ENCODE data around the gene MYOC. TPM values are rescaled to one million over a fixed set of nuclear protein-coding genes. Genes with fewer than 3 reads are reported as not detected.

The MYOC gene
- total RNA-seq, 1 donor from 2014 or later = not detected

DNA sequence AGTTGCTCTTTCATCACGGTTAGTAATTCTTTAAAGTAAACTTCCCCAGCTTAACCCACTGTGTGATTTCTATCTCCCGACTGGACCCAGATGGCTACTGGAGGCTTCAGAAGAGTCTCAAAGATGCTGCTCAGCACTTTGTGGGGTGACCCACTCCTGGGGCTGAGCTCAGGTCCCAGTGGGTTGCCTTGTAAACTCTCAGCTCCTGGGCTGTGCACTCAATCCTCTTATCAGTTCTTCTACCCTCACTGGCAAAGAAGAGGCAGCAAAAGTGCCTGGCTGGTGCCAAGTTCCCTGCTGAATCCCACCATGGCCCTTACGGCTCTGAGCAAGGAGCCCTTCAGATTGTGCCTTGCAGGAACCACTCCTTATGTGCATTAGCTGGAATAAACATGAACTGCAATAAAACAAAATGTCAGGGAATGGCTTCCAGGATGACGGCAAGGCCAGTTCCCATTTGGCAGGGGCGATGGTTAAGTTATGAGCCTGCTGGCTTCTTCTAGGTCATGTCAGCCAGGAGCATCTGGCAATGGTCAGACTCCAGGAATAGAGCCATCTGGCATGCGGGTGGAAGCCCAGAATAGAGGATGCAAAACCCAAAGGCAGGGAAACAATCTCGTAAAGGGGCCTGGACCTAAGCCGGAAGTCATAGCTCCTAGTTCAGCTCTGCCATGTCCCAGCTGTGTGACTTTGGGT lies 6.8 kb downstream of the MYOC start:
- peaks cover 5% of the 10 kb centered on the region for H3K4me1 Mint-ChIP-seq (ENCODE audit: low read depth)
- H3K27ac Mint-ChIP-seq (ENCODE audit: unreplicated experiment) = no peak overlapping the region
- H3K36me3 Mint-ChIP-seq (ENCODE audit: low read depth) = no peaks in the 10 kb centered on the region
- TF ChIP-seq, protein P1, sequence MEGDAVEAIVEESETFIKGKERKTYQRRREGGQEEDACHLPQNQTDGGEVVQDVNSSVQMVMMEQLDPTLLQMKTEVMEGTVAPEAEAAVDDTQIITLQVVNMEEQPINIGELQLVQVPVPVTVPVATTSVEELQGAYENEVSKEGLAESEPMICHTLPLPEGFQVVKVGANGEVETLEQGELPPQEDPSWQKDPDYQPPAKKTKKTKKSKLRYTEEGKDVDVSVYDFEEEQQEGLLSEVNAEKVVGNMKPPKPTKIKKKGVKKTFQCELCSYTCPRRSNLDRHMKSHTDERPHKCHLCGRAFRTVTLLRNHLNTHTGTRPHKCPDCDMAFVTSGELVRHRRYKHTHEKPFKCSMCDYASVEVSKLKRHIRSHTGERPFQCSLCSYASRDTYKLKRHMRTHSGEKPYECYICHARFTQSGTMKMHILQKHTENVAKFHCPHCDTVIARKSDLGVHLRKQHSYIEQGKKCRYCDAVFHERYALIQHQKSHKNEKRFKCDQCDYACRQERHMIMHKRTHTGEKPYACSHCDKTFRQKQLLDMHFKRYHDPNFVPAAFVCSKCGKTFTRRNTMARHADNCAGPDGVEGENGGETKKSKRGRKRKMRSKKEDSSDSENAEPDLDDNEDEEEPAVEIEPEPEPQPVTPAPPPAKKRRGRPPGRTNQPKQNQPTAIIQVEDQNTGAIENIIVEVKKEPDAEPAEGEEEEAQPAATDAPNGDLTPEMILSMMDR (IDR thresholded peaks at IDR 0.05) = no peak
- no peak for DNase-seq (ENCODE audit: low spot score)
- H3K9me3 Mint-ChIP-seq (ENCODE audit: low read depth) = no peaks in the 10 kb centered on the region
- peaks cover 6% of the 10 kb centered on the region for H3K27me3 Mint-ChIP-seq (ENCODE audit: low read depth)
- H3K4me3 Mint-ChIP-seq (ENCODE audit: unreplicated experiment) = no peak overlapping the region

- no peaks in the 10 kb centered on the region for H3K36me3 Mint-ChIP-seq (ENCODE audit: low read depth)
- peaks cover 5% of the 10 kb centered on the region for H3K4me1 Mint-ChIP-seq (ENCODE audit: low read depth)
- peak overlapping the region; percentile 17 for H3K4me3 Mint-ChIP-seq (ENCODE audit: unreplicated experiment)
- no peak overlapping the region for H3K27ac Mint-ChIP-seq (ENCODE audit: unreplicated experiment)
- TF ChIP-seq, protein P1 (IDR thresholded peaks at IDR 0.05) = peak; percentile 90
- DNase-seq (ENCODE audit: low spot score) = no peak
- H3K9me3 Mint-ChIP-seq (ENCODE audit: low read depth) = no peaks in the 10 kb centered on the region
- peaks cover 2% of the 10 kb centered on the region for H3K27me3 Mint-ChIP-seq (ENCODE audit: low read depth)
Measured at GRCh38 chr1:171644805-171645483, 7.5 kb downstream of the MYOC start.

GRCh38 chr1:171643156-171643555 lies 9.3 kb downstream of the MYOC start:
- H3K4me3 Mint-ChIP-seq (ENCODE audit: unreplicated experiment) = no peak overlapping the region
- H3K36me3 Mint-ChIP-seq (ENCODE audit: low read depth) = no peaks in the 10 kb centered on the region
- peaks cover 2% of the 10 kb centered on the region for H3K27me3 Mint-ChIP-seq (ENCODE audit: low read depth)
- peaks cover 5% of the 10 kb centered on the region for H3K4me1 Mint-ChIP-seq (ENCODE audit: low read depth)
- DNase-seq (ENCODE audit: low spot score) = no peak
- no peak overlapping the region for H3K27ac Mint-ChIP-seq (ENCODE audit: unreplicated experiment)
- H3K9me3 Mint-ChIP-seq (ENCODE audit: low read depth) = no peaks in the 10 kb centered on the region
- TF ChIP-seq, protein P1 (IDR thresholded peaks at IDR 0.05) = no peak

GRCh38 chr1:171642197-171642596 lies 10.3 kb downstream of the MYOC start:
- Mint-ChIP-seq H3K9me3 (ENCODE audit: low read depth) (no peaks in the 10 kb centered on the region), H3K27ac (ENCODE audit: unreplicated experiment) (no peak overlapping the region), H3K27me3 (ENCODE audit: low read depth) (peaks cover 2% of the 10 kb centered on the region), H3K36me3 (ENCODE audit: low read depth) (no peaks in the 10 kb centered on the region), H3K4me1 (ENCODE audit: low read depth) (peaks cover 5% of the 10 kb centered on the region), H3K4me3 (ENCODE audit: unreplicated experiment) (no peak overlapping the region)
- DNase-seq (ENCODE audit: low spot score) = no peak
- TF ChIP-seq, protein P1 (IDR thresholded peaks at IDR 0.05) = no peak

- no peak for DNase-seq (ENCODE audit: low spot score)
- Mint-ChIP-seq H3K27me3 (ENCODE audit: low read depth) (peaks cover 2% of the 10 kb centered on the region), H3K9me3 (ENCODE audit: low read depth) (no peaks in the 10 kb centered on the region), H3K36me3 (ENCODE audit: low read depth) (no peaks in the 10 kb centered on the region), H3K27ac (ENCODE audit: unreplicated experiment) (no peak overlapping the region), H3K4me1 (ENCODE audit: low read depth) (peaks cover 5% of the 10 kb centered on the region), H3K4me3 (ENCODE audit: unreplicated experiment) (no peak overlapping the region)
- TF ChIP-seq, protein P1 (IDR thresholded peaks at IDR 0.05) = no peak
Measured at GRCh38 chr1:171641076-171641864, 11.2 kb downstream of the MYOC start.
